Keratinocyte (primary cell): ENCODE data around the gene EFHD2. TPM values are rescaled to one million over a fixed set of nuclear protein-coding genes. Genes with fewer than 3 reads are reported as not detected.

Source experiments
- DNase-seq: peaks from one replicate; pipeline ENCODE4 v3.0.0-alpha.2; 2011; ENCODE audit warnings: low read depth, missing footprints, low spot score
- FAIRE-seq: peaks from 2 replicates; lab custom pipeline; 2011; peaks lifted over from hg19 to GRCh38; lab: Jason Lieb, UNC
- H2AFZ ChIP-seq: 2 replicates; pipeline ENCODE4 v1.6.0; 2012; ENCODE audit warnings: low read length, control low read depth, inconsistent platforms; ENCODE audit not compliant: control insufficient read depth
- H3K27ac ChIP-seq: 2 replicates; pipeline ENCODE4 v1.5.1; 2011; ENCODE audit warnings: low read length; ENCODE audit not compliant: control insufficient read depth, insufficient read depth
- H3K27me3 ChIP-seq: 3 replicates; pipeline ENCODE4 v1.6.0; 2011; ENCODE audit warnings: low read length; ENCODE audit not compliant: control insufficient read depth, insufficient read depth; ENCODE audit errors: extremely low read depth
- H3K36me3 ChIP-seq, 2 experiments: 2 replicates in 1 of 2; 3 replicates in 1 of 2; pipeline ENCODE4 v1.5.1; 2011; ENCODE audit warnings: low read length in 2 of 2, mild to moderate bottlenecking in 1 of 2; ENCODE audit not compliant: control insufficient read depth in 2 of 2, insufficient read depth in 2 of 2; ENCODE audit errors: extremely low read depth in 1 of 2
- H3K4me1 ChIP-seq: 3 replicates; pipeline ENCODE4 v1.5.1; 2011; ENCODE audit warnings: low read length; ENCODE audit not compliant: control insufficient read depth, insufficient read depth; ENCODE audit errors: extremely low read depth
- H3K4me2 ChIP-seq: 3 replicates; pipeline ENCODE4 v1.6.0; 2011; ENCODE audit warnings: low read depth, low read length; ENCODE audit not compliant: control insufficient read depth, insufficient read depth; ENCODE audit errors: extremely low read depth
- H3K4me3 ChIP-seq, 3 experiments: fragments of 200-600 bp in 1 of 3; sonication (generic) in 1 of 3; 2 replicates in 2 of 3; 3 replicates in 1 of 3; pipeline ENCODE4 v1.5.1; 2011 to 2016; ENCODE audit warnings: low read length in 3 of 3, mild to moderate bottlenecking in 3 of 3, control low read depth in 2 of 3, inconsistent platforms in 1 of 3, low read depth in 1 of 3, mixed read lengths in 1 of 3, mixed run types in 1 of 3, moderate library complexity in 1 of 3; ENCODE audit not compliant: control insufficient read depth in 2 of 3, insufficient read depth in 2 of 3; ENCODE audit errors: extremely low read depth in 1 of 3
- H3K79me2 ChIP-seq: 2 replicates; pipeline ENCODE4 v1.6.0; 2012; ENCODE audit warnings: low read length; ENCODE audit not compliant: control insufficient read depth, insufficient read depth
- H3K9ac ChIP-seq: 3 replicates; pipeline ENCODE4 v1.6.0; 2011; ENCODE audit warnings: low read length; ENCODE audit not compliant: control insufficient read depth, insufficient read depth; ENCODE audit errors: extremely low read depth
- H3K9me1 ChIP-seq: 3 replicates; pipeline ENCODE4 v1.6.0; 2011; ENCODE audit warnings: low read length; ENCODE audit not compliant: control insufficient read depth, insufficient read depth; ENCODE audit errors: extremely low read depth
- H3K9me3 ChIP-seq: 2 replicates; pipeline ENCODE4 v1.5.1; 2012; ENCODE audit warnings: low read depth, low read length; ENCODE audit not compliant: control insufficient read depth
- H4K20me1 ChIP-seq: 3 replicates; pipeline ENCODE4 v1.6.0; 2011; ENCODE audit warnings: low read length; ENCODE audit not compliant: control insufficient read depth, insufficient read depth; ENCODE audit errors: extremely low read depth
- EZH2 ChIP-seq: IDR thresholded peaks from one replicate; pipeline ENCODE4 v1.6.1; 2012; ENCODE audit warnings: inconsistent platforms, mild to moderate bottlenecking, low read length, moderate library complexity
- dilution Hi-C: fragments of 300-500 bp; cut with MboI; formaldehyde crosslinking; loops from one replicate; pipeline ENCODE4 v1.7.0; 2020; ENCODE audit warnings: low sequenced_read_pairs; ENCODE audit not compliant: extremely low pct_ligation_motif_present
- polyA plus RNA-seq, 5 experiments: library from polyadenylated mRNA; depleted of rRNA in 3 of 5; stranded (reverse) in 3 of 5; stranded (forward) in 1 of 5; unstranded in 1 of 5; fragments of >200 nt; gene quantifications; 1 replicate in 1 of 5; 2 replicates in 3 of 5; 3 replicates in 1 of 5; pipeline versions ENCODE4 v1.2.1 to v1.2.3, GENCODE V29; 2011 to 2012; ENCODE audit warnings: missing spikeins in 2 of 5, low read depth in 1 of 5, low replicate concordance in 1 of 5
- TF ChIP-seq, protein P1 (sequence below), 3 experiments: IDR thresholded peaks in 1 of 3; conservative IDR thresholded peaks in 1 of 3; optimal IDR thresholded peaks in 1 of 3; 2 replicates in 2 of 3; 3 replicates in 1 of 3; pipeline versions ENCODE3 to v1.5.1; 2011; ENCODE audit warnings: low read length in 3 of 3, mild to moderate bottlenecking in 3 of 3, moderate library complexity in 2 of 3, control low read depth in 1 of 3, inconsistent platforms in 1 of 3; ENCODE audit not compliant: insufficient read depth in 2 of 3; ENCODE audit errors: extremely low read depth in 1 of 3

Gene EFHD2
- polyA plus RNA-seq, 1 donor (not counting 4 experiments of a cell fraction or from before 2014, with no cell fraction given): 47.6 TPM

- no peak overlapping the region for H3K4me3 ChIP-seq
- no peaks in the 10 kb centered on the region for H3K9me3 ChIP-seq
- no peak for TF ChIP-seq EZH2
- TF ChIP-seq, protein P1, sequence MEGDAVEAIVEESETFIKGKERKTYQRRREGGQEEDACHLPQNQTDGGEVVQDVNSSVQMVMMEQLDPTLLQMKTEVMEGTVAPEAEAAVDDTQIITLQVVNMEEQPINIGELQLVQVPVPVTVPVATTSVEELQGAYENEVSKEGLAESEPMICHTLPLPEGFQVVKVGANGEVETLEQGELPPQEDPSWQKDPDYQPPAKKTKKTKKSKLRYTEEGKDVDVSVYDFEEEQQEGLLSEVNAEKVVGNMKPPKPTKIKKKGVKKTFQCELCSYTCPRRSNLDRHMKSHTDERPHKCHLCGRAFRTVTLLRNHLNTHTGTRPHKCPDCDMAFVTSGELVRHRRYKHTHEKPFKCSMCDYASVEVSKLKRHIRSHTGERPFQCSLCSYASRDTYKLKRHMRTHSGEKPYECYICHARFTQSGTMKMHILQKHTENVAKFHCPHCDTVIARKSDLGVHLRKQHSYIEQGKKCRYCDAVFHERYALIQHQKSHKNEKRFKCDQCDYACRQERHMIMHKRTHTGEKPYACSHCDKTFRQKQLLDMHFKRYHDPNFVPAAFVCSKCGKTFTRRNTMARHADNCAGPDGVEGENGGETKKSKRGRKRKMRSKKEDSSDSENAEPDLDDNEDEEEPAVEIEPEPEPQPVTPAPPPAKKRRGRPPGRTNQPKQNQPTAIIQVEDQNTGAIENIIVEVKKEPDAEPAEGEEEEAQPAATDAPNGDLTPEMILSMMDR (optimal IDR thresholded peaks at IDR 0.05 in 1 of 3, IDR thresholded peaks at IDR 0.05 in 1 of 3, conservative IDR thresholded peaks at IDR 0.05 in 1 of 3; ENCODE audit: extremely low read depth in 1 of 3, insufficient read depth in 2 of 3, low read length in 3 of 3): no peak
- H3K9me1 ChIP-seq: no peaks in the 10 kb centered on the region
- no peak overlapping the region for H3K9ac ChIP-seq
- no peak overlapping the region for H3K27ac ChIP-seq
- peaks cover 28% of the 10 kb centered on the region for H4K20me1 ChIP-seq
- no peak overlapping the region for H2AFZ ChIP-seq
- H3K36me3 ChIP-seq: peaks cover 13 to 38% of the 10 kb centered on the region in 2 experiments
- H3K79me2 ChIP-seq: peaks cover 61% of the 10 kb centered on the region
- peaks cover 24% of the 10 kb centered on the region for H3K4me1 ChIP-seq
- dilution Hi-C loops: no loop called here
- no peak for FAIRE-seq
- H3K4me2 ChIP-seq: no peak overlapping the region
- no peaks in the 10 kb centered on the region for H3K27me3 ChIP-seq
- no peak for DNase-seq
Measured at GRCh38 chr1:15424146-15424667, 14.5 kb downstream of the EFHD2 start.

DNA sequence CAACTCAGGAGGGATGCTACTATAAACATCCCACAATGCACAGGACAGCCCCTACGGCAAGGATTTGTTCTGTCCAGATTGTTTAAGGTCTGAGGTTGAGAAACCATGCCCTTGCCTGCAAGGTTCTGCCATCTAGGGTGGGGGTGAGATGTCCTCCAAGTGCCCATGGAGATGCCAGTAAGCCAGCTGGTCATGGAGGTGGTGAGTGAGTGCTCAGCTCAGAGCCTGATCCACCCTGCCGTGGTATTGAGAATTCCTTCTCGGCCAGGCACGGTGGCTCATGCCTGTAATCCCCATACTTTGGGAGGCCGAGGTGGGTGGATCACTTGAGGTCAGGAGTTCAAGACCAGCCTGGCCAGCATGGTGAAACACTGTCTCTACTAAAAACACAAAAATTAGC is 15.3 kb downstream of the EFHD2 start:
- TF ChIP-seq EZH2: no peak
- TF ChIP-seq, protein P1 (optimal IDR thresholded peaks at IDR 0.05 in 1 of 3, IDR thresholded peaks at IDR 0.05 in 1 of 3, conservative IDR thresholded peaks at IDR 0.05 in 1 of 3; ENCODE audit: extremely low read depth in 1 of 3, insufficient read depth in 2 of 3, low read length in 3 of 3): no peak
- H3K27ac ChIP-seq: no peak overlapping the region
- H3K27me3 ChIP-seq: no peaks in the 10 kb centered on the region
- FAIRE-seq (no peak), DNase-seq (no peak)
- no peak overlapping the region for H3K9ac ChIP-seq
- peaks cover 11 to 38% of the 10 kb centered on the region in 2 experiments for H3K36me3 ChIP-seq
- H3K9me3 ChIP-seq: no peaks in the 10 kb centered on the region
- peaks cover 53% of the 10 kb centered on the region for H3K79me2 ChIP-seq
- dilution Hi-C loops: no loop called here
- no peak overlapping the region for H2AFZ ChIP-seq
- peaks cover 28% of the 10 kb centered on the region for H4K20me1 ChIP-seq
- no peak overlapping the region for H3K4me3 ChIP-seq
- H3K9me1 ChIP-seq: no peaks in the 10 kb centered on the region
- peaks cover 26% of the 10 kb centered on the region for H3K4me1 ChIP-seq
- H3K4me2 ChIP-seq: no peak overlapping the region
